Astrocyte (in vitro differentiated cells and primary cell): ENCODE results near the gene PCGF3. TPM values are rescaled to one million over a fixed set of nuclear protein-coding genes. Genes with fewer than 3 reads are reported as not detected.

ENCODE experiments used
- DNase-seq: peaks from one replicate; pipeline ENCODE4 v3.0.0-alpha.2; 2010; ENCODE audit warnings: low read depth
- FAIRE-seq: peaks from 2 replicates; lab custom pipeline; 2011; peaks lifted over from hg19 to GRCh38; lab: Jason Lieb, UNC
- H2AFZ ChIP-seq: 2 replicates; pipeline ENCODE4 v1.6.0; 2012; ENCODE audit warnings: low read depth, low read length, inconsistent platforms
- H3K27ac ChIP-seq: 2 replicates; pipeline ENCODE4 v1.5.1; 2011; ENCODE audit warnings: low read depth, low read length, inconsistent platforms
- H3K27me3 ChIP-seq: 2 replicates; pipeline ENCODE4 v1.6.0; 2011; ENCODE audit warnings: low read length, inconsistent platforms; ENCODE audit not compliant: insufficient read depth
- H3K36me3 ChIP-seq: 2 replicates; pipeline ENCODE4 v1.5.1; 2011; ENCODE audit warnings: low read length, inconsistent platforms; ENCODE audit not compliant: insufficient read depth
- H3K4me1 ChIP-seq: 2 replicates; pipeline ENCODE4 v1.5.1; 2011; ENCODE audit warnings: low read length, inconsistent platforms; ENCODE audit not compliant: insufficient read depth
- H3K4me2 ChIP-seq: 2 replicates; pipeline ENCODE4 v1.6.0; 2012; ENCODE audit warnings: low read length, inconsistent platforms
- H3K4me3 ChIP-seq: 2 replicates; pipeline ENCODE4 v1.5.1; 2011; ENCODE audit warnings: low read depth, mild to moderate bottlenecking, low read length, inconsistent platforms; ENCODE audit not compliant: insufficient read depth
- H3K79me2 ChIP-seq: 2 replicates; pipeline ENCODE4 v1.6.0; 2012; ENCODE audit warnings: mild to moderate bottlenecking, low read length, inconsistent platforms; ENCODE audit not compliant: insufficient read depth
- H3K9ac ChIP-seq: 2 replicates; pipeline ENCODE4 v1.6.0; 2012; ENCODE audit warnings: mild to moderate bottlenecking, low read length, inconsistent platforms
- H3K9me3 ChIP-seq: 2 replicates; pipeline ENCODE4 v1.5.1; 2012; ENCODE audit warnings: low read depth, mild to moderate bottlenecking, low read length, inconsistent platforms; ENCODE audit not compliant: insufficient read depth
- H4K20me1 ChIP-seq: 2 replicates; pipeline ENCODE4 v1.6.0; 2012; ENCODE audit warnings: low read length, inconsistent platforms; ENCODE audit not compliant: insufficient read depth
- H3K27ac Mint-ChIP-seq: one replicate; pipeline ENCODE4 v1.8.0; 2021; ENCODE audit warnings: mild to moderate bottlenecking, mixed read lengths; ENCODE audit not compliant: unreplicated experiment
- H3K27me3 Mint-ChIP-seq: one replicate; pipeline ENCODE4 v1.8.0; 2021; ENCODE audit warnings: low read depth, mixed read lengths; ENCODE audit not compliant: unreplicated experiment
- H3K36me3 Mint-ChIP-seq: one replicate; pipeline ENCODE4 v1.8.0; 2021; ENCODE audit warnings: low read depth, mixed read lengths; ENCODE audit not compliant: unreplicated experiment
- H3K4me1 Mint-ChIP-seq: one replicate; pipeline ENCODE4 v1.8.0; 2021; ENCODE audit warnings: low read depth, mixed read lengths; ENCODE audit not compliant: unreplicated experiment
- H3K4me3 Mint-ChIP-seq: one replicate; pipeline ENCODE4 v1.8.0; 2021; ENCODE audit warnings: mild to moderate bottlenecking, moderate library complexity, mixed read lengths; ENCODE audit not compliant: unreplicated experiment
- H3K9me3 Mint-ChIP-seq: one replicate; pipeline ENCODE4 v1.8.0; 2021; ENCODE audit warnings: mild to moderate bottlenecking, mixed read lengths; ENCODE audit not compliant: unreplicated experiment
- EZH2 ChIP-seq: IDR thresholded peaks from 2 replicates; pipeline ENCODE4 v1.6.1; 2012; ENCODE audit warnings: mild to moderate bottlenecking, low read length, inconsistent platforms; ENCODE audit not compliant: insufficient read depth
- total RNA-seq: library from RNA; stranded (reverse); gene quantifications from 2 replicates; pipeline ENCODE4 v1.2.1, GENCODE V29; 2021
- TF ChIP-seq, protein P1 (sequence below): IDR thresholded peaks from 2 replicates; pipeline ENCODE4 v1.5.1; 2011; ENCODE audit warnings: low read depth, mild to moderate bottlenecking, inconsistent platforms, low read length, moderate library complexity; ENCODE audit not compliant: insufficient read depth

Gene PCGF3
- total RNA-seq, 1 donor from 2014 or later = 65.7 TPM

DNA sequence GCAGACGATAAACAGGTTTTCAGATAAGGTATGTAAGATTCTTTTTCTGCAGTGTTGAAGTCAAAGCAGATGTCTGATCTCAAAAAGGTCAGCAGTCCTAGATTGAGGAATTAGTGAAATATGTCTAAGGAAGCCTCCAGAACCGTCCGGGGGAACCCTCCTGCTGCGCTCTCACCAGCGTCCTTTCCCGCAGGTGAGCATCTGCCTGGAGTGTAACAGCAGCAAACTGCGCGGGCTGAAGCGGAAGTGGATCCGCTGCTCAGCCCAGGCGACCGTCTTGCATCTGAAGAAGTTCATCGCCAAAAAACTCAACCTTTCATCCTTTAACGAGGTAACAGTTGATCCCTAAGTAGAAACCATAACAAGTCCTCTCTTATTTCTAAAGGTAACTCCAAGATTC is 55.5 kb downstream of the PCGF3 start:
- Histone ChIP-seq H4K20me1 (peaks cover 70% of the 10 kb centered on the region), H3K4me1 (peaks cover 12% of the 10 kb centered on the region), H3K27ac (no peak overlapping the region), H2AFZ (no peak overlapping the region), H3K27me3 (no peaks in the 10 kb centered on the region), H3K79me2 (peaks cover 17% of the 10 kb centered on the region), H3K36me3 (peaks cover 7% of the 10 kb centered on the region), H3K9ac (no peak overlapping the region), H3K4me2 (no peak overlapping the region), H3K4me3 (no peak overlapping the region), H3K9me3 (no peaks in the 10 kb centered on the region)
- Mint-ChIP-seq H3K9me3 (no peaks in the 10 kb centered on the region), H3K4me3 (no peak overlapping the region), H3K27me3 (no peaks in the 10 kb centered on the region), H3K4me1 (peaks cover 21% of the 10 kb centered on the region), H3K27ac (peak overlapping the region; percentile 85), H3K36me3 (peaks cover 23% of the 10 kb centered on the region)
- no peak for FAIRE-seq
- no peak for DNase-seq
- no peak for TF ChIP-seq EZH2
- TF ChIP-seq, protein P1, sequence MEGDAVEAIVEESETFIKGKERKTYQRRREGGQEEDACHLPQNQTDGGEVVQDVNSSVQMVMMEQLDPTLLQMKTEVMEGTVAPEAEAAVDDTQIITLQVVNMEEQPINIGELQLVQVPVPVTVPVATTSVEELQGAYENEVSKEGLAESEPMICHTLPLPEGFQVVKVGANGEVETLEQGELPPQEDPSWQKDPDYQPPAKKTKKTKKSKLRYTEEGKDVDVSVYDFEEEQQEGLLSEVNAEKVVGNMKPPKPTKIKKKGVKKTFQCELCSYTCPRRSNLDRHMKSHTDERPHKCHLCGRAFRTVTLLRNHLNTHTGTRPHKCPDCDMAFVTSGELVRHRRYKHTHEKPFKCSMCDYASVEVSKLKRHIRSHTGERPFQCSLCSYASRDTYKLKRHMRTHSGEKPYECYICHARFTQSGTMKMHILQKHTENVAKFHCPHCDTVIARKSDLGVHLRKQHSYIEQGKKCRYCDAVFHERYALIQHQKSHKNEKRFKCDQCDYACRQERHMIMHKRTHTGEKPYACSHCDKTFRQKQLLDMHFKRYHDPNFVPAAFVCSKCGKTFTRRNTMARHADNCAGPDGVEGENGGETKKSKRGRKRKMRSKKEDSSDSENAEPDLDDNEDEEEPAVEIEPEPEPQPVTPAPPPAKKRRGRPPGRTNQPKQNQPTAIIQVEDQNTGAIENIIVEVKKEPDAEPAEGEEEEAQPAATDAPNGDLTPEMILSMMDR = no peak

GRCh38 chr4:761739-762138 is 56.1 kb downstream of the PCGF3 start:
- no peak overlapping the region for H3K4me2 ChIP-seq
- no peaks in the 10 kb centered on the region for H3K27me3 ChIP-seq
- Mint-ChIP-seq H3K9me3 (no peaks in the 10 kb centered on the region), H3K36me3 (peaks cover 20% of the 10 kb centered on the region), H3K27ac (peak overlapping the region; percentile 85), H3K4me1 (peaks cover 26% of the 10 kb centered on the region), H3K27me3 (no peaks in the 10 kb centered on the region), H3K4me3 (no peak overlapping the region)
- FAIRE-seq = no peak
- no peak overlapping the region for H3K9ac ChIP-seq
- peaks cover 11% of the 10 kb centered on the region for H3K36me3 ChIP-seq
- H3K27ac ChIP-seq = no peak overlapping the region
- peaks cover 12% of the 10 kb centered on the region for H3K4me1 ChIP-seq
- no peaks in the 10 kb centered on the region for H3K9me3 ChIP-seq
- no peak for DNase-seq
- H3K79me2 ChIP-seq = peaks cover 13% of the 10 kb centered on the region
- H2AFZ ChIP-seq = no peak overlapping the region
- H3K4me3 ChIP-seq = no peak overlapping the region
- no peak for TF ChIP-seq EZH2
- TF ChIP-seq, protein P1 = no peak
- peaks cover 74% of the 10 kb centered on the region for H4K20me1 ChIP-seq

- H3K4me1 Mint-ChIP-seq = peaks cover 29% of the 10 kb centered on the region
- H3K27ac Mint-ChIP-seq = peak overlapping the region; percentile 58
Measured at GRCh38 chr4:762211-763190, 56.9 kb downstream of the PCGF3 start.

More at GRCh38 chr4:762211-763190, 56.9 kb downstream of the PCGF3 start:
- Histone ChIP-seq H3K79me2 (peaks cover 17% of the 10 kb centered on the region), H3K4me1 (peaks cover 12% of the 10 kb centered on the region), H3K27me3 (no peaks in the 10 kb centered on the region), H3K9me3 (no peaks in the 10 kb centered on the region), H3K27ac (no peak overlapping the region), H3K9ac (no peak overlapping the region), H2AFZ (no peak overlapping the region), H3K36me3 (peaks cover 15% of the 10 kb centered on the region), H4K20me1 (peaks cover 74% of the 10 kb centered on the region), H3K4me2 (no peak overlapping the region), H3K4me3 (no peak overlapping the region)
- H3K36me3 Mint-ChIP-seq = peaks cover 18% of the 10 kb centered on the region
- FAIRE-seq = peak; percentile 20
- no peak overlapping the region for H3K4me3 Mint-ChIP-seq
- DNase-seq = peak; percentile 22
- TF ChIP-seq EZH2 = no peak
- TF ChIP-seq, protein P1 = peak; percentile 33
- no peaks in the 10 kb centered on the region for H3K27me3 Mint-ChIP-seq
- H3K9me3 Mint-ChIP-seq = no peaks in the 10 kb centered on the region
